Mesenchymal stem cell (in vitro differentiated cells and primary cell): ENCODE measurements around the gene PADI6.
"Not testable (repeated sequence)": the region's sequence is repeated elsewhere in the genome, so short reads cannot be mapped to it uniquely, and the experiment has no call there.

Source experiments
- DNase-seq: peaks from one replicate; pipeline ENCODE4 v3.0.0-alpha.2; 2013
- H2AFZ ChIP-seq: one replicate; pipeline ENCODE4 v1.6.1; 2013; ENCODE audit warnings: low read depth, mild to moderate bottlenecking, control low read depth, inconsistent platforms, low read length, moderate library complexity
- H2AK5ac ChIP-seq: 2 replicates; pipeline ENCODE4 v1.6.1; 2013; ENCODE audit warnings: low read length, moderate library complexity, mild to moderate bottlenecking, inconsistent platforms; ENCODE audit not compliant: severe bottlenecking
- H2BK120ac ChIP-seq: one replicate; pipeline ENCODE4 v1.6.1; 2013; ENCODE audit warnings: low read depth, mild to moderate bottlenecking, inconsistent platforms, low read length, moderate library complexity
- H2BK12ac ChIP-seq, 2 experiments: one replicate each; pipeline ENCODE4 v1.6.1; 2013; ENCODE audit warnings: inconsistent platforms in 2 of 2, low read length in 2 of 2, mild to moderate bottlenecking in 2 of 2, moderate library complexity in 2 of 2, control low read depth in 1 of 2
- H2BK15ac ChIP-seq: one replicate; pipeline ENCODE4 v1.6.1; 2013; ENCODE audit warnings: mild to moderate bottlenecking, low read depth, inconsistent platforms; ENCODE audit not compliant: poor library complexity, severe bottlenecking
- H2BK5ac ChIP-seq: 2 replicates; pipeline ENCODE4 v1.6.1; 2013; ENCODE audit warnings: low read depth, mild to moderate bottlenecking, low read length, control low read depth, inconsistent platforms; ENCODE audit not compliant: poor library complexity, severe bottlenecking
- H3K14ac ChIP-seq, 2 experiments: one replicate each; pipeline ENCODE4 v1.6.1; 2013; ENCODE audit warnings: inconsistent platforms in 2 of 2, low read length in 2 of 2, control low read depth in 1 of 2, mild to moderate bottlenecking in 1 of 2, moderate library complexity in 1 of 2
- H3K18ac ChIP-seq, 2 experiments: one replicate each; pipeline ENCODE4 v1.6.1; 2013; ENCODE audit warnings: inconsistent platforms in 2 of 2, low read length in 2 of 2, control low read depth in 1 of 2, low read depth in 1 of 2, mild to moderate bottlenecking in 1 of 2
- H3K23ac ChIP-seq, 2 experiments: one replicate each; pipeline ENCODE4 v1.6.1; 2013; ENCODE audit warnings: inconsistent platforms in 2 of 2, low read length in 2 of 2, mild to moderate bottlenecking in 2 of 2, moderate library complexity in 2 of 2, control low read depth in 1 of 2
- H3K27ac ChIP-seq: 2 replicates; pipeline ENCODE4 v1.5.1; 2013; ENCODE audit warnings: mild to moderate bottlenecking, moderate library complexity, low read length, control low read depth, inconsistent platforms; ENCODE audit not compliant: poor library complexity, severe bottlenecking
- H3K27me3 ChIP-seq, 2 experiments: 2 replicates each; pipeline versions ENCODE4 v1.6.1 to v1.7.0; 2013; ENCODE audit warnings: low read length in 2 of 2, mild to moderate bottlenecking in 2 of 2, moderate library complexity in 2 of 2, control low read depth in 1 of 2, inconsistent platforms in 1 of 2; ENCODE audit not compliant: control insufficient read depth in 1 of 2, insufficient read depth in 1 of 2
- H3K36me3 ChIP-seq, 2 experiments: 2 replicates each; pipeline versions ENCODE4 v1.6.1 to v1.7.0; 2013; ENCODE audit warnings: low read length in 2 of 2, control low read depth in 1 of 2, inconsistent platforms in 1 of 2, low read depth in 1 of 2, mild to moderate bottlenecking in 1 of 2; ENCODE audit not compliant: insufficient read depth in 2 of 2, control insufficient read depth in 1 of 2
- H3K4ac ChIP-seq, 2 experiments: one replicate each; pipeline ENCODE4 v1.6.1; 2013; ENCODE audit warnings: inconsistent platforms in 2 of 2, low read length in 2 of 2, mild to moderate bottlenecking in 2 of 2, moderate library complexity in 2 of 2, control low read depth in 1 of 2, low read depth in 1 of 2
- H3K4me1 ChIP-seq: 2 replicates; pipeline ENCODE4 v1.6.1; 2013; ENCODE audit warnings: low read depth, low read length, control low read depth; ENCODE audit not compliant: control insufficient read depth, insufficient read depth
- H3K4me2 ChIP-seq: 2 replicates; pipeline ENCODE4 v1.6.1; 2013; ENCODE audit warnings: low read length, mild to moderate bottlenecking, inconsistent platforms; ENCODE audit not compliant: poor library complexity, severe bottlenecking
- H3K4me3 ChIP-seq, 2 experiments: 2 replicates each; pipeline versions ENCODE4 v1.5.1 to v1.7.0; 2013; ENCODE audit warnings: low read length in 2 of 2, mild to moderate bottlenecking in 2 of 2, control low read depth in 1 of 2, low read depth in 1 of 2; ENCODE audit not compliant: insufficient read depth in 1 of 2
- H3K79me1 ChIP-seq: replicated peaks from 2 replicates; pipeline ENCODE4 v1.6.1; 2013; ENCODE audit warnings: mild to moderate bottlenecking, control low read depth, low read length, inconsistent platforms; ENCODE audit not compliant: poor library complexity, severe bottlenecking
- H3K9ac ChIP-seq: 2 replicates; pipeline ENCODE4 v1.7.0; 2013; ENCODE audit warnings: mild to moderate bottlenecking, low read length, moderate library complexity
- H3K9me3 ChIP-seq: 2 replicates; pipeline ENCODE4 v1.7.0; 2013; ENCODE audit warnings: mild to moderate bottlenecking, low read length; ENCODE audit not compliant: control insufficient read depth
- H4K8ac ChIP-seq: one replicate; pipeline ENCODE4 v1.6.1; 2013; ENCODE audit warnings: inconsistent platforms, mild to moderate bottlenecking, low read length, moderate library complexity
- H4K91ac ChIP-seq: one replicate; pipeline ENCODE4 v1.6.1; 2013; ENCODE audit warnings: mild to moderate bottlenecking, low read length, inconsistent platforms
- WGBS: methylation state at CpG from one replicate; pipeline ENCODE4 v1.1.7; 2013; ENCODE audit warnings: mixed read lengths; 5-methylcytosine and 5-hydroxymethylcytosine counted together

The PADI6 gene

DNA sequence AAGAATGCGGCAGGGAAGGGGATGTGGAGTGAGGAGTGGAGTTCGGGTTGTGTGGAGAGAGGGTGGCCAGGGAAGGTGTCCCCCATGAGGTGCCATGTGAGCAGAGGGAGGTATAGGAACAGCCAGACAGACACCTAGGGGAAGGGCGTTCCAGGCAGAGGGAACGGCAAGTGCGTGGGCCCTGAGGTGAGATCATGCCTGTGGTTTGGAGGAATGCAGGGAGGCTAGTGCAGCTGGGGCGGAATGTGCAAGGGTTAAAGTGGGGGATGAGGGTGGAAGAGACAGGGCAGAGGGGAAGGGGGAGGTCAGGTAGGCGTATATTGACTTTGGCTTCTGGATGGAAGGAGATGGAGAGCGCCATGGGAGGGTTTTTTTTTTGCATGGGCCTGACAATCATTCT, 31.6 kb upstream of the PADI6 start:
- H3K18ac ChIP-seq, result no peak overlapping the region
- H3K79me1 ChIP-seq, result no peaks in the 10 kb centered on the region
- no peak overlapping the region for H2BK12ac ChIP-seq
- H3K27ac ChIP-seq, result no peak overlapping the region
- H3K9me3 ChIP-seq, result no peaks in the 10 kb centered on the region
- no peak for DNase-seq
- no peak overlapping the region for H3K14ac ChIP-seq
- no peak overlapping the region for H3K23ac ChIP-seq
- WGBS, result 79% methylated on average over 7 of the region's 8 CpGs
- H2BK15ac ChIP-seq, result no peak overlapping the region
- H3K9ac ChIP-seq, result no peak overlapping the region
- H2BK120ac ChIP-seq, result no peak overlapping the region
- H3K4me2 ChIP-seq, result no peak overlapping the region
- H3K4me1 ChIP-seq, result peaks cover 3% of the 10 kb centered on the region
- no peak overlapping the region for H2BK5ac ChIP-seq
- no peak overlapping the region for H2AFZ ChIP-seq
- H2AK5ac ChIP-seq, result no peak overlapping the region
- H4K91ac ChIP-seq, result no peak overlapping the region
- H3K27me3 ChIP-seq, result peaks cover 0 to 63% of the 10 kb centered on the region in 2 experiments
- H3K4me3 ChIP-seq, result no peak overlapping the region
- no peak overlapping the region for H3K4ac ChIP-seq
- no peaks in the 10 kb centered on the region for H3K36me3 ChIP-seq
- no peak overlapping the region for H4K8ac ChIP-seq

DNA sequence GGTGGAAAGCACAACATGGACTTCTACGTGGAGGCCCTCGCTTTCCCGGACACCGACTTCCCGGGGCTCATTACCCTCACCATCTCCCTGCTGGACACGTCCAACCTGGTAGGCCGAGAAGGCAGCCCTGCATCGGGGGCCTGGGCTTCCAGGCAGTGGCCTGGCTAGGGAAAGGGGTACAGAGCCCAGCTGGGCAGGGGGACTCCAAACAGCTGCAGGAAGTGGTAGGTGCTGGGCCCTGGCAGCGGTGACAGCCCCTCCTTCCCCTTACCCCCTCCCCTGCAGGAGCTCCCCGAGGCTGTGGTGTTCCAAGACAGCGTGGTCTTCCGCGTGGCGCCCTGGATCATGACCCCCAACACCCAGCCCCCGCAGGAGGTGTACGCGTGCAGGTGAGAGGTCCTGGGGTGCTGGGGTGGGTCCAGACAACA, 30.0 kb upstream of the PADI6 start:
- no peaks in the 10 kb centered on the region for H3K36me3 ChIP-seq
- 79% methylated on average over 14 of the region's 17 CpGs for WGBS

DNA sequence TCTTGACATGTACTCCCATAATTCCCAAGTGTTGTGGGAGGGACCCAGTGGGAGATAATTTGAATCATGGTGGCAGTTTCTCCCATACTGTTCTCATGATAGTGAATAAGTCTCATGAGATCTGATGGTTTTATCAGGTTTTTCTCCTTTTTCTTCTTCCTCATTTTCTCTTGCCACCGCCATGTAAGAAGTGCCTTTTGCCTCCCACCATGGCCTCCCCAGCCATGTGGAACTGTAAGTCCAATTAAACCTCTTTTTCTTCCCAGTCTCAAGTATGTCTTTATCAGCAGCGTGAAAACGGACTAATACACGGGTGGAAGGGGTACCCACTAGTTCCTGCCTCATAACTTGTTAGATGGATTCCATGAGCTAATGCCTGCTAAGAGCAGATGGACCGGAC, 26.5 kb upstream of the PADI6 start:
- 92% methylated on average over 5 of the region's 5 CpGs for WGBS

More for the DNA sequence above, 30.0 kb upstream of the PADI6 start:
- no peak overlapping the region for H2BK15ac ChIP-seq
- no peak overlapping the region for H2AFZ ChIP-seq
- H3K4me1 ChIP-seq, result peaks cover 3% of the 10 kb centered on the region
- no peak overlapping the region for H2AK5ac ChIP-seq
- peaks cover 0 to 57% of the 10 kb centered on the region in 2 experiments for H3K27me3 ChIP-seq
- H2BK120ac ChIP-seq, result no peak overlapping the region
- H3K9me3 ChIP-seq, result no peaks in the 10 kb centered on the region
- no peak overlapping the region for H3K23ac ChIP-seq
- no peak overlapping the region for H4K8ac ChIP-seq
- no peak overlapping the region for H4K91ac ChIP-seq
- DNase-seq, result no peak
- no peak overlapping the region for H3K4me3 ChIP-seq
- H3K14ac ChIP-seq, result no peak overlapping the region
- H3K4ac ChIP-seq, result no peak overlapping the region
- no peaks in the 10 kb centered on the region for H3K79me1 ChIP-seq
- no peak overlapping the region for H3K27ac ChIP-seq
- no peak overlapping the region for H2BK5ac ChIP-seq
- no peak overlapping the region for H2BK12ac ChIP-seq
- H3K9ac ChIP-seq, result no peak overlapping the region
- no peak overlapping the region for H3K4me2 ChIP-seq
- H3K18ac ChIP-seq, result no peak overlapping the region

GRCh38 chr1:17346046-17346789, 25.8 kb upstream of the PADI6 start:
- H3K4me2 ChIP-seq, result no peak overlapping the region
- no peak overlapping the region for H3K4ac ChIP-seq
- H3K4me1 ChIP-seq, result peaks cover 5% of the 10 kb centered on the region
- H3K27me3 ChIP-seq, result peaks cover 0 to 39% of the 10 kb centered on the region in 2 experiments
- H3K9ac ChIP-seq, result no peak overlapping the region
- DNase-seq, result no peak
- H3K79me1 ChIP-seq, result no peaks in the 10 kb centered on the region
- no peaks in the 10 kb centered on the region for H3K9me3 ChIP-seq
- H3K18ac ChIP-seq, result no peak overlapping the region
- no peak overlapping the region for H2AFZ ChIP-seq
- 85% methylated on average over 9 of the region's 9 CpGs for WGBS
- H2AK5ac ChIP-seq, result no peak overlapping the region
- H2BK12ac ChIP-seq, result no peak overlapping the region
- H2BK120ac ChIP-seq, result no peak overlapping the region
- no peak overlapping the region for H4K8ac ChIP-seq
- H3K27ac ChIP-seq, result no peak overlapping the region
- no peak overlapping the region for H3K23ac ChIP-seq
- H3K36me3 ChIP-seq, result no peaks in the 10 kb centered on the region
- H2BK5ac ChIP-seq, result no peak overlapping the region
- no peak overlapping the region for H4K91ac ChIP-seq
- H3K4me3 ChIP-seq, result no peak overlapping the region
- H2BK15ac ChIP-seq, result no peak overlapping the region
- no peak overlapping the region for H3K14ac ChIP-seq

More for the DNA sequence above, 26.5 kb upstream of the PADI6 start:
- not testable (repeated sequence) for DNase-seq, H2BK120ac ChIP-seq, H3K79me1 ChIP-seq, H4K8ac ChIP-seq, H3K23ac ChIP-seq, H3K9me3 ChIP-seq, H2BK5ac ChIP-seq, H2AFZ ChIP-seq, H4K91ac ChIP-seq, H3K9ac ChIP-seq, H2BK15ac ChIP-seq, H3K4me2 ChIP-seq, H3K4me1 ChIP-seq, H3K14ac ChIP-seq, H3K27ac ChIP-seq, H2BK12ac ChIP-seq, H3K36me3 ChIP-seq, H2AK5ac ChIP-seq, H3K4ac ChIP-seq, H3K4me3 ChIP-seq, H3K18ac ChIP-seq
- H3K27me3 ChIP-seq, result peaks cover 0 to 44% of the 10 kb centered on the region in 2 experiments
